HG03175 (cell line): ENCODE data around the gene RGS6.
"Not testable (repeated sequence)": the region's sequence is repeated elsewhere in the genome, so short reads cannot be mapped to it uniquely, and the experiment has no call there.

Experiments
- ATAC-seq: cut with Tn5 transposase; IDR thresholded peaks from one replicate; pipeline ENCODE4 v1.9.1; 2021; ENCODE audit warnings: mild to moderate bottlenecking, moderate library complexity; ENCODE audit not compliant: unreplicated experiment

Gene RGS6

DNA sequence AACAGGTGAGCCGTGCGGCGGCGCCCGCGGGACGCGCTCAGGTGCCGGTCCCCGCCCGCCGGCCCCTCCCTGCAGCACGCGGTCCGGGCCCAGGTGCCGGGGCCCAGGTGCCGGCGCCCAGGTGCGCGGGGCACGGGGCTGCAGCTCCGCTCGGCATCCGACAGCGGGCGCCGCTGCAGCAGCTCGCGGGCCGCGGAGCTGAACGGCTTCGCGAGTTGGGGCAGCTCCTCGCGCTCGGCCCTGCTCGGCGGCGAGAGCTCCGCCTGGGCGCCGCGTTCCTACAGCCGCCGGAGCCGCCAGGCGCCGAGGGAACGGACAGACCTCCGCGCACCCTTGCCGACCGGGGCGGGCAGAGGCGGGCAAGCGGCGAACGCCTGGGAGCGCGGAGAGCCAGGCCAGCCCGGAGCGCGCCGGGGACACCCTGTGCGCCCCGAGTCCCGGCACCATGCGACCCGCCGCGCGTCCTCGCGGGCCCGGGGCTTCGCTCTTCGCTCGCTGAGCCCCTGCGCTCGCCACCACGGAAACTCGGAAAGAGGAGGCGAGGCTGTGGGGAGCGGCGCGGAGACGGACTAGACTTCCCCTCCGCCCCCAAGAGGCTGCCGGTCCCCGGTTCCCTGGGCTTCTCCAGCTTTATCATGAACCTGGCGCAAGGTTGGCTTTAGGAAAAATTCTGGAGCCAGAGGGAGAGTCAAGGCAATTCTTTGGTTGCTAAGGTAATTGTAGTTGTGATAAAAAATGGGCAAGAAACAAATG lies at the start of gene RGS6:
Gene RGS6 (plus strand): TSS at position 201 of the 753 bp plus-strand sequence.
- ATAC-seq: no peak

GRCh38 chr14:71883094-71883493 lies 49.1 kb upstream of the RGS6 start:
- no peak for ATAC-seq

GRCh38 chr14:71885301-71885700 lies 46.9 kb upstream of the RGS6 start:
- ATAC-seq: no peak

- ATAC-seq: not testable (repeated sequence)
Measured at GRCh38 chr14:71887802-71888201, 44.4 kb upstream of the RGS6 start.

- no peak for ATAC-seq
Measured at GRCh38 chr14:71890541-71890940, 41.7 kb upstream of the RGS6 start.

- no peak for ATAC-seq
Measured at GRCh38 chr14:71891185-71891584, 41.0 kb upstream of the RGS6 start.

- ATAC-seq: no peak
Measured at GRCh38 chr14:71891970-71892369, 40.3 kb upstream of the RGS6 start.

DNA sequence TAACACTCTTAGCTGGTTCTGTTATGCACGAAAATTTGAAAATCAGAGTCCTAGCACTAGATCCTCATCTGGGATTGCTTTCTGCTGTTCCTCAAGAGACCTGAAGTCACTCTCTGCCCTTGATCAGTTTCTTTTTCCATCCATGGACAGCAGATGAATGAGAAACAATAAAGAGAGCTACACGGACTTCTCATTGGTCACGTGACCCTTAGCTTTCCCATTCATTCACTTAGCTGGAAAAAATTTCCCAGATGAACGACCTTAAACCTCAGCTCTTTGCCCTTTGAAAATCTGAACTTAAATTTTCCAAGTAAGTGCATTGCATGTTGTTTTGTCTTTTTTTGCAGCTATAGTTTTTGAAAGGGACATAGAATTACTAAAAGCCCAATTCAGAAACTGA lies 27.2 kb upstream of the RGS6 start:
- ATAC-seq: no peak

DNA sequence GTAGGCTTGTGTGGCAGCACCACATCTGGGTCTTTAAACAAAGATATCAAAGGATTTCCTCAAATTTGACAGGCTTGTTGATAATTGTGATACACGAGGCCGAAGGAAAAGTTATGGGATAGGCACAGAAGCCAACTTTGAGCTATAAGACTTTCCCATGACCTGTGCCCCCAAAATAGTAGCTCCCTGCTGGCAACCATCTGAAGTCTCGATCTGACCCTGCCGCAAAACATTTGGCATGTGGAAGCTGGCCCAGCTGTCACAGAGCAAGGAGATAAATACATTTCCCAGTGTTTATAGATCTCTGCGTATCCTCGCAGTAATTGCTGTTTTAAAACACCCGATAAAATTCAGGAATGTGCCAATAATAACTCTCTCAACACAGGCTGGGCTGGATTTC lies 26.4 kb upstream of the RGS6 start:
- ATAC-seq: no peak

DNA sequence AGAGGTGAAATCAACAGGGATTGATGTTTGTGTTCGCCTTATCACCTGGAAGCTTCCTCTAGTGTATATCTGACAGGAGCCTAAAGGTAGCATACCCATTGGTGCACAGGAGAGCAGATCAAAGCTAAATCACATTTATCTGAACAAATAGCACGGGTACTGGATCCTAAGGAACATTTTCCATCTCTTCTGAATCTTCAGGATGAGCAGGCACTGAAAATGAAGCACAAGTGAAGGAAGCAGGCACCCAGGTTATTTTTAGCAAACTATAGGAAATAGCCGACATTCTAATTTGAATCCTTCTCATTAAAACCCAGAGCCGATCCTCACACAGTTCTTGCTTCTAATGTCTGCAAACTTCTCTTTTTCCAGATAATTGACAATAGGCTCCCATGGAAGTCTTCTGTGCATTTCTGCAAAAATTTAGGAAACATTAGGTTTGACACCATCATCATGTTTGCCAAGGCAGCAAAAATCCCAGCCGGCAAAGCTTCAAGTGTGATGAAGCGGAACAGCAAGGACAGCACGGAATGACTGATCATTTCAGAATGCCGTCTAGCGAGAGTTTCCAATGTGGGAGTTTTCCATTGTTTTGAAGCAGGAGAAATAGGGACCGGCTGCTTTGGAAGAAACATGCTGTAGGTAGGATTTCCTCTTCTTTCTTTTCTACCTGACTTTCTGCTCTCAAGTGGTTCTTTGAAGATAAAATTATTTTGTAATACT lies 24.3 kb upstream of the RGS6 start:
- no peak for ATAC-seq

DNA sequence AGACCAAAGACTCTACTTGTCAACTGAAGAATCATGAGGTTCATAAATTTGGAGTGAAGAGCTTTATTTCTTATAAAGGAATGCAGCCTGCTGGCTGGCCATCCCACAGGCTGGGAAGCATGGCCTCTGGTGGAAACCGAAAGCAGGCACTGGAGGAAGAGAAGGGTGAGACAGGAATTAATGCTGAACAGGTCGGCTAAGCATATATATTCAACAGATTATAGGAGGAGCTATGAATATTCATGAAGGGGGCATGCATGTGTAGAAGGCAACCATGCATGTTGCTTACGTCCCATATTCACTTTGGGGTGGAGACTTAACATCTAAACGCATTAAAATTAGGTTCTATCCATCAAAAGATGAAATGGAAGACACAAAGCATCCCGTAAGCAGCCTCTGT lies 20.6 kb upstream of the RGS6 start:
- no peak for ATAC-seq

GRCh38 chr14:71913342-71913741 lies 18.9 kb upstream of the RGS6 start:
- ATAC-seq: no peak

GRCh38 chr14:71918955-71919354 lies 13.3 kb upstream of the RGS6 start:
- ATAC-seq: no peak

DNA sequence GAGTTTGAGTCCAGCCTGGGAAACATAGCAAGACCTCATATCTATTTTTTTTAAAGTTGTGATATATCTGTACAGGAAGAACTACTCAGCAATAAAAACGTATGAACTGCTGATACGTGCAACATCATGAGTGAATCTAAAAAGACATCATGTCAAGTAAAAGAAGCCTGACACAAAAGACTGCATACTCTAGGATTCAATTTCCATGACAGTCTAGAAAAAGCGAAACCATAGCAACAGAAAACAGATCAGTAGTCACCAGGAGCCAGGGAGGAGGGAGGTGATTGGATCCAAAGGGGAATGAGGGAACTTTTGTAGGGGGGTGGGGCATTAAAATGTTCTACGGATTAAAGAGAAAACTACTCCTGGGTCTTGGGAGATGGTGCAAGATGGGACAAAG lies 8.7 kb upstream of the RGS6 start:
- no peak for ATAC-seq

DNA sequence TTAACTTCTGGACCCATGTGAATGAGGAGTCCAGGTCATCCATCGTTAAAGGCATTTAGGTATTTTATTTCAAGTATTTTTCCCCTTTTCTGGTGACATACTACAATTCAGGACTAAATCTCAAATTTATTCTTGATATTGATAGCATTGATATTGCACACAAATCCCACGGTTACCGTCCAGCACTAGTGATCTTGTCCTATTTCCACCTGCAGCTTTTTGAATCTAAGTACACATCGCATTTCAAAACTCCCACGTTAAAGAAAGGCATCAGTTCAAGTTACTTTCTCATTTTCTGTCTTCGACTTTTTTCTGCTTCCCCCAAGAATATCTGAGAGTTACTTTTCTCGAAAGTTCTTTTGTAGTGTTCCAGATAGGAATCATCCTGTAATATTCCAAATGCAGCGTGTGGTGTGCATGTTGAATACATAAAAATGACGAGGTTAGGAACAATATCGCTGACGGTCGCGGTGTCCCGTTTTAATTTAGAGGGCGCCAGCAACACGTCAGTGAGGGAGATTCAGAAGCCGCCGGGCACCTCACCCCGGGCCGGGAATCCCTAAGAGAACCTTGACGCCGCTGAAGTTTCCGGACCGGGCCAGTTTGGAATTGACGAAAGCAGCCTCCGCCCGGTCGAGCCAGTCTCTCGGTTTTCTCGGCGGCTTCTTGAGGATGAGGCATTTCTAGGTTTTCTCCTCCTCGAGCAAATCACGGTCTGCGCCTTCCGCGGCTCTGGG lies 569 bp upstream of the RGS6 start:
- no peak for ATAC-seq

DNA sequence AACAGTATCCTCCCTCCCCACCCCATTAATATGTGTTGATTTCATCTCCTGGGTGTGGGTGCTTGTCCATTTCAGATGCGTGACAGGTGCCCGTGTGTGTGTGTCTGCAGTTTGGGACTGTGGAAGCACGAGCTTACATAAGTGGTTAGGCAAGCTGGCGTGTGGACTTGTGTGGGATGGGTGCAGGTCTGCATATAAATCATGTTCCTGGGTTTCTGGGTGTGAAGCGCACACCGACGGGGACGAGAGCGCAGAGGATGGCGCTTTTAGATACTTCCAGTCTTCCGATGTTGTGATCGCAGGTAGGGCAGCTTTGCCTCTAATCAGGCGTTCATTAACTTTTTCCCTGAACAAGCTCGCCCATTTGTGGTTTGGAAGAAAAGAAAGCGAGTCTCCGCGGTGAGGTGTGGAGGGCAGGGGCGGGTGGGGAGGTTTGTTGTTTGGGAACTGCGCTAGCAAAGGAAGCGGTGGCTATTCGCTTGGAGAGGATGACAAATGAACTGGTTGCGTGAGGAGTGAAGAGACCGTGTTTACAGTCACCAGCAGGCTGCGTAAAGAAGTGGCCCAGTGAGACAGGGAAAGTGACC lies 865 bp downstream of the RGS6 start:
- ATAC-seq: no peak

DNA sequence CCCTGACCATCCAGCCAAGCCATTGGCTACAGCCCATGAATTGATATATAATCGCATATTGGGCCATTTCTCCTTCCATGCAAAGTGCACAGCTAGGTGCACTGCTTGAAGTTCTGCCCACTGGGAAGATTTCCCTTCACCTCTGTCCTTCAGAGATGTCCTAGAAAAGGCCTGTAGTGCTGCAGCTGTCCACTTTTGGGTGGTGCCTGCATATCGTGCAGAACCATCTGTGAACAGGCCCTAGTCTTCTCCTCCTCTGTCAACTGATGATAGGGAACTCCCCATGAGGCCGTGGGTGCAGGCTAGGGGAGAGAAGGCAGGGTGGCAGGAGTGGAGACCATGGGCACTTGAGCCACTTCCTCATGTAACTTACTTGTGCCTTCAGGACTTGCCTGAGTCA lies 6.0 kb downstream of the RGS6 start:
- not testable (repeated sequence) for ATAC-seq

DNA sequence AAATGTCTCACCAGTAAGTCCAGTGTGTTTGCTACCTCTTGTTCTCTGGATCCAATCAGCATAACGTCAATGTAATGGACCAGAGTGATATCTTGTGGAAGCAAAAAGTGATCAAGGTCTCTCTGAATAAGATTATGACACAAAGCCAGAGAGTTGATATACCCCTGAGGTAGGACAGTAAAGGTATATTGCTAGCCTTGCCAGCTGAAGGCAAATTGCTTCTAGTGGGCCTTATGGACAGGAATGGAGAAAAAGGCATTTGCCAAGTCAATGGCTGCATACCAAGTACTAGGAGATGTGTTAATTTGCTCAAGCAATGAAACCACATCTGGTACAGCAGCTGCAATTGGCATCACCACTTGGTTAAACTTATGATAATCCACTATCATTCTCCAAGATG lies 7.1 kb downstream of the RGS6 start:
- ATAC-seq: not testable (repeated sequence)

DNA sequence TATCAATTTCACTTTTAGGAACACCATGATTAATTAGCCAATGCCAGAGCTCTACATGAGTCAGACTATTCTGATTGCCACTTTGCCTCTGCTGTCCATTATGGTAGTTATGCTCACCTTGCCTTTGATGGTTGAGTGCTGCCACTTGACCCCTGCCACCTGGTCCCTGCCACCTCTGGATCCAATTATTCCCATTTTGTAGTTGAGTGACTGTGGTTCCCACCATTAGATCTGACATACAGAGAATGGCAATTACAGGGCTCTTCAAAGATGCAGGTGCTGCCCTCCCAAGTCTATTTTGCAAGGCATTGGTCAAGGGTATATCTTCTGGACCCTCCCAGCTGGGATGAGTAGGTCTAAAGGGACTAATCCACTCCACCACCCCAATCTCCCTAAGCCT lies 8.3 kb downstream of the RGS6 start:
- not testable (repeated sequence) for ATAC-seq

DNA sequence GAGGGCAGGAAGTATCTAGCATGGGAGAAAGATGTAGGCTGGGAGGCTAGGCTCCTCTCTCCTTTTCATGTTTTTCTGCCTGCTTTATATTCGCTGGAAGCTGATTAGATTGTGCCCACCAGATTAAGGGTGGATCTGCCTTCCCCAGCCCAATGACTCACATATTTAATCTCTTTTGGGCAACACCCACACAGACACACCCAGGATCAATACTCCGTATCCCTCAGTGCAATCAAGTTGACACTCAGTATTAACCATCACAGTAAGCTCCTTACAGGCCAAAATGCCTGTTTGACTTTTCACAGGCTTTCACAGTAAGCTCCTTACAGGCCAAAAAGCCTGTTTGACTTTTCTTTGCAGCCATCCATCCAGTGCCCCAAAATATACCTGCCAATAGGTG lies 9.4 kb downstream of the RGS6 start:
- not testable (repeated sequence) for ATAC-seq

DNA sequence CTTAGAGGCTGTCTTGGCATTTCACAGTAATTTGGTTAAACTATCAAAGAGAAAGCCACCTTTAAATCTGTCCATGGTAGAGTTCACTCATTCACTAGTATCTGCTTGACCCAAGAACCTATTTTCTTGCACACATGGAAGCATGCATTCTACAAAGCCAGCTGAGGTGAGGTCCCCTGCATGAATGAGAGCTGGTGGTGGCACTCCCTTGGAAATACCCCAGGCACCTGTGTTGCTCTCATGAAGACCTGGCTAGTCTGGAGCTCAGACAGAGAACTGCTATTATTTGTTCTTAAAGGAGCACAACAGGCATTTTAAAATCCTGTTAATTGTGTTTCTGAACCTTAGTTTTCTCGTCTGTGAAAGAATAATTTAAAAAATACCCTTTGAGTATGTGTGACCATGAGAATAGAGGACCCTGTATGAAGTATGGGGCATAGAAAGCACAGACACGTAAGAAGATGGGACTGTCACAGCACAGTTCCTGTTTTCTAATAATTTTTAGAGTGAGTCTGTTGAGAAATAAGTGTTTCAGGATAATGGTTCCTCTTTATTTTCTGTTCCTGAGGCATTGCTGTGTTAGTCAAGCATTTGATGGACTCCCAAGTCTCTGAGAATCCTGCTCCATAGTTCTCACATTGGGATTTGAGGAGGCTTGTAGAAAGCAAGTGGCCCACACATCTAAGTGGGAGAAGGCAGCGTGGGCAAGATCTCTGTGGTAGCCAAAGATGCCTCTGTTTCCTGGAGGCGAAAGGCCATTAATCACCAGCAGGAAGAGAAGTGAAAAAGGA lies 10.9 kb downstream of the RGS6 start:
- ATAC-seq: no peak
